Prostate gland (tissue), 2 donors: ENCODE results near the gene UGDH.

Experiments
- POLR2A ChIP-seq: fragments of 450-650 bp; IDR thresholded peaks from one replicate; pipeline ENCODE4 v1.6.1; 2016; ENCODE audit warnings: antibody characterized with exemption, mild to moderate bottlenecking
- TF ChIP-seq, protein P1 (sequence below), 4 experiments: fragments of 200-600 bp in 2 of 4; fragments of 450-650 bp in 2 of 4; sonication (generic) in 2 of 4; IDR thresholded peaks; 1 replicate in 3 of 4; 2 replicates in 1 of 4; pipeline ENCODE4 v1.5.1; 2016 to 2019; ENCODE audit warnings: antibody characterized with exemption in 4 of 4, mild to moderate bottlenecking in 2 of 4, moderate library complexity in 2 of 4

DNA sequence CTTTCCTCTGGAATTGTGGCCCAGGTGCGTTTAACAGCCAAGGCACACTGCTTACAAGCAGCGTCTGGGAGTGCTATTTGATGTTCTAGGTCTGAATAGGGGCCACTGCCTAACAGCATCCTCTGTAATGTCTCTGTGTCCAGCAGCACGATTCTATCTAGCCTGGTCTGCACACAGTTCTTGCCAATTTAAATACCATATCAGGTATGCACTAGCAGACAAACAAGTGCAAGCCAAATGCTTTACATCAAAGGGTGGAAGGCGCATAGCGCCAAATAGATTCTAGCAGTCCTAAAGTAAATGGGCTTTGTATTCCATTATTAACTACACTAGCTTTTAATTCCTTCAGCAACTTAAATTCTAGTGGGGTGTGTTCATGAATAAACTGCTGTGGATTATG lies 15.8 kb upstream of the UGDH start:
- TF ChIP-seq POLR2A: no peak
- TF ChIP-seq, protein P1, sequence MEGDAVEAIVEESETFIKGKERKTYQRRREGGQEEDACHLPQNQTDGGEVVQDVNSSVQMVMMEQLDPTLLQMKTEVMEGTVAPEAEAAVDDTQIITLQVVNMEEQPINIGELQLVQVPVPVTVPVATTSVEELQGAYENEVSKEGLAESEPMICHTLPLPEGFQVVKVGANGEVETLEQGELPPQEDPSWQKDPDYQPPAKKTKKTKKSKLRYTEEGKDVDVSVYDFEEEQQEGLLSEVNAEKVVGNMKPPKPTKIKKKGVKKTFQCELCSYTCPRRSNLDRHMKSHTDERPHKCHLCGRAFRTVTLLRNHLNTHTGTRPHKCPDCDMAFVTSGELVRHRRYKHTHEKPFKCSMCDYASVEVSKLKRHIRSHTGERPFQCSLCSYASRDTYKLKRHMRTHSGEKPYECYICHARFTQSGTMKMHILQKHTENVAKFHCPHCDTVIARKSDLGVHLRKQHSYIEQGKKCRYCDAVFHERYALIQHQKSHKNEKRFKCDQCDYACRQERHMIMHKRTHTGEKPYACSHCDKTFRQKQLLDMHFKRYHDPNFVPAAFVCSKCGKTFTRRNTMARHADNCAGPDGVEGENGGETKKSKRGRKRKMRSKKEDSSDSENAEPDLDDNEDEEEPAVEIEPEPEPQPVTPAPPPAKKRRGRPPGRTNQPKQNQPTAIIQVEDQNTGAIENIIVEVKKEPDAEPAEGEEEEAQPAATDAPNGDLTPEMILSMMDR (IDR thresholded peaks at IDR 0.05): no peak
